Measurements from ENCODE around the gene MOSMO.
A peak's percentile ranks its signal among the peaks of the same experiment; 100 is the strongest.

MOSMO gene

GRCh38 chr16:22050963-22051362, 43.1 kb downstream of the MOSMO start:
- FAIRE-seq: no peak

- no peak for FAIRE-seq
These were observed 45.1 kb downstream of the MOSMO start for GRCh38 chr16:22052980-22053379.

DNA sequence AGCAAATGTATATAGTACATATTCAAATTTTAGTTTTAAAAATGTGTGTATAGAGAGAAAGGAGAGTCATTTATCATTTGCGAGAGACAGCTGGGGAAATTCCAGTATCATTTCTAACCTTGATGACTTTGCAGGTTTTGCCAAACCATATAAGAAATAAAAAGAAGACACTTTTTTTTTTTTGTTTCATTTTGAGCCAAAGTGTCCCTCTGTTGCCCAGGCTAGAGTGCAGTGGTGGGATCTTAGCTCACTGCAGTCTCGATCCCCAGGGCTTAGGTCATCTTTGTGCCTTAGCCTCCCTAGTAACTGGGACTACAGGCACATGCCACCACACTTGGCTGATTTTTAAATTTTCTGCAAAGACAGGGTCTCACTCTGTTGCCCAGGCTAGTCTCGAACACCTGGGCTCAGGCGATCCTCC, 46.0 kb downstream of the MOSMO start:
- FAIRE-seq: no peak

- FAIRE-seq: no peak
These were observed 47.1 kb downstream of the MOSMO start for GRCh38 chr16:22054847-22055590.

- FAIRE-seq: no peak
These were observed 48.0 kb downstream of the MOSMO start for GRCh38 chr16:22055881-22056280.

DNA sequence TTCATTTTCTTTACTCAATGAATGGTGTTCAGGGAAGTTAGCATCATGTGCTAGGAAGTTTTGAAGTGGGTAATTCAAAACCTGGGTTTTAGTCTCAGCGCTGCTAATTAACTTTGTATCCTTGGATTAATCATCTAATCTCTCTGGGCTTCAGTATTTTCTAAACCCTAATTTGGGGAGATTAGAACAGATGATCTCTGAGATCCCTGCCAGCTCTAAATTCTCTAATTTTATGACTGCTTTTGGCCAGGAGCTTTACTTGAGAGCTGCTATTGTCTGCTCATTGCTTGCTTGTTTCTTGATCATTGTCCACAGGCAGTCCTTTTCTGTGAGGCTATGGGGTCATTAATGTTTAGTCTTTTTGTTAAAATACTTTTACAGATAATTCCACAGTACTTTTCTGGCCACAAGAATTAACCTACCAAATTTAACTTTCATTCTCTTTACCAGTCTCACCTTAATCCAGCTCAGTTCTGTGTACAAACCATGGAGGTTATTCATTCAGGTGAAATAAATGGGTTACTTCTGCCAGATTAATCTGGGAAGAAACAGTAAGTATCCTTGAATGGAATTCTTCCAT, 56.1 kb downstream of the MOSMO start:
- FAIRE-seq: peak; percentile 64

- FAIRE-seq: no peak
These were observed 57.3 kb downstream of the MOSMO start for GRCh38 chr16:22065252-22065651.

DNA sequence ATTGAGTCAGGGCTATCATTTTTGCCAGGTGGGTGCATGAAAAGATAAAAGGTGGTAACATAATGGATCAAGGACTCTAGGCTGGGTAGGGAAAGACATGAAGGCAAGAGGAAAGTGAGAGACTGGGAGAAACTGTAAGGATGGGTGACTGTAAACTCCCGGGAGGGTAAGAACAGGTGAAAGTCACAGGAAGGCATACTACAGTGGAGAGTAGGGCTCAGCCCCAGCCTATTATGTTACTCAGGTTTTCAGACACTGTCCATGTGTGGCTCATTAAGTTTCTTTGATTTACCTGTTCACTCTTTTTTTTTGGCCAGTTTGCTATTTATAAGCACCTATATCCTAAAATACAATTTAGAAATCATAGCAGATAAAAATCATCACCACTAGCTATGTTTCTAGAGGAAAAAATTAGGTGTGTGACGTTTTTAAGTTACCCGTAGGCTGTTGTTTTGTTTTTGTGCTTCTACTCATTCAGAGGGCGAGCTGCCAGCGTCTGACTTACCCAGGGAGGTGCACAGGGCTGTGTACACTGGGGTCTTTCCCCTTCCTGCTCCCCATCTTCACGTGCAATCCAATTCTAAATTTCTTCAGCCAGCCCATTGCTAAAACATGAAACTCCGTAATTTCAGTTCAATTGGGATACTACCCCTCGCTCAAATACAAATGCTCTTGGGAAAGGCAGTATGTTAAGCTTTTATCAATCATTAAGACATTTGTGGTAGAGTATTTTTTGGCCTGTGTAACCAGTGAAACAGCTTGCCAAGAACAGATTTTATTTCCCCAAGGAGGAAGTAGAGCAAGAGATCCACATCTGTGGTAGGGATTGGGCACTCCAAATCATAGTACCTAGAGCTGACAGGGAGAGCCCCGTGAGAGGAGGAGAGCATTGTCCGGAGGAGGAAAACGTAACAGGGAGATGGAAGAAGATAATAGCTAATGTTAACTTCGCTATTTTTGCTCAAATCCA, 62.7 kb downstream of the MOSMO start:
- no peak for FAIRE-seq

DNA sequence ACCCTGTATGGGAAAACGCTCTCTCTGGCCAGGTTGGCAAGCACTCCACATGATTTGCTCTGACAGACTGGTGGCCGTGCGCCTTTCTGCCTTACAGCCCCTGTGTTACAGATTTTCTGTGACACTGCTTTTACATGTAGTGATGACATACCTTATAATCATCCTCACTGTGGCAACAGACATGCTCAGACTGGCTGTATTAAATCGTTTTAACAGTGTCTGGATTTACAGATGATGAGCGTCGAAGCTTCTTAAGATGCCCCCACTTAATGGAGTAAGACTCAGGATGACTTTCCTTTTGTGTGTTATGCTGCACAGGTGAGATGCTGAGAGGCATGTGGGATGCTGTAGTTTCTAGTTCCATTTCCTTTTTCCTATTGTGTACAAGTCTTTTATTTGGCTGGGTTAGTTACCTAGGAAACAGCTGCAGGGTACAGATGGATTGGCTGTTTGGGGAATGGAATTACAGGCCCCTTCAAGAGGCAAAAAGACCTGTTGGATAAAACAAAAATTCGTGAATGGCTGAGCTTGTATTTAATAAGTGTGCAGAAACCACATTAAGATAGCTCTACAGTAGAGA, 63.5 kb downstream of the MOSMO start:
- FAIRE-seq: peak; percentile 11

DNA sequence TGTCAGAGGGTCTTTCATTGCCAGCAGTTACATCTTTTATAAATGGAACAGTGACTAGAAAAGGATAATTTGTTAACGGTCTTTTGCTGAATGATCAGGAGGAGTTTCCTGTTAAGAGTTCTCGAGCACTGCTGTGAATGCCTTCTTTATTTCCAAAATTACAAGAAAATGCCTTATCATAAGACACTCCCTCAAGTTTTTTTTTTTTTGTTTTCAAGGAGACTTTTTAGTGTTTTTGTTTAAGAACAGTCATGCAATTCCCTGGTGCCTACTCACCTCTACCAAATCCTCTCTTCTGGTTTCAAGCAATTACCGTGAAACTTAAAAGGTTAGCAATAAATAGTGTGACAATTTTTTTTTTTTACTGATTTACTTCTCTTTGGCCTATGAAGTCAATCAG, 65.4 kb downstream of the MOSMO start:
- FAIRE-seq: peak; percentile 93

DNA sequence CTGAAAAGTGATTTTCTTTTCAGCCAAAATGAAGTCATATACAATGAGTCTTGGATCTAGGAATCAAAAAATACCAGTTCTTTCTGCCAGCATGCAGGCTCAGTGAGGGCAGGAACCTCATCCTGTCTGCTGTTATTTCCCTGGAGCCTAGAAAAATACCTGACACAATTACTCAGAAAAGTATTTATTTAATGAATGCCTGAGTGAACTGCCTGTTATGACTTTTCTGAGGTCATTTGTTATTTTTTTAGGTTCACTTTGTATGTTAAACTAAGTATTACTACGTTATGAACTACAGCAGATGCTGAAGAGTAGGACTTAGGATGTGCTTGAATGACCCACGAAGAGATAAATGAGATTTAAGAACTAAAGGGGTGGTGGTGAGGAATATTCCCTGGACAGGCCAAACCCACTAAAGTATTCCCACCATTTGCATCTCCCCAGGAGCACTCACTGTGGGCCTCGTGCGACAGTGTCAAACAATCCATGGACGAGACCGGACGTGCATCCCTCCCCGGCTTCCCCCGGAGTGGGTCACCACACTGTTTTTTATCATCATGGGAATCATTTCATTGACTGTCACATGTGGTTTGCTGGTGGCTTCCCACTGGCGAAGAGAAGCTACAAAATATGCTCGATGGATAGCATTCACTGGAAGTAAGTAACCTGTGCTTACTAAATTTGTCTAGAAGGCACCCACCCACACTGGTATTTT, 67.3 kb downstream of the MOSMO start:
- no peak for FAIRE-seq

- peak; percentile 72 for FAIRE-seq
These were observed 67.9 kb downstream of the MOSMO start for GRCh38 chr16:22075776-22076175.

DNA sequence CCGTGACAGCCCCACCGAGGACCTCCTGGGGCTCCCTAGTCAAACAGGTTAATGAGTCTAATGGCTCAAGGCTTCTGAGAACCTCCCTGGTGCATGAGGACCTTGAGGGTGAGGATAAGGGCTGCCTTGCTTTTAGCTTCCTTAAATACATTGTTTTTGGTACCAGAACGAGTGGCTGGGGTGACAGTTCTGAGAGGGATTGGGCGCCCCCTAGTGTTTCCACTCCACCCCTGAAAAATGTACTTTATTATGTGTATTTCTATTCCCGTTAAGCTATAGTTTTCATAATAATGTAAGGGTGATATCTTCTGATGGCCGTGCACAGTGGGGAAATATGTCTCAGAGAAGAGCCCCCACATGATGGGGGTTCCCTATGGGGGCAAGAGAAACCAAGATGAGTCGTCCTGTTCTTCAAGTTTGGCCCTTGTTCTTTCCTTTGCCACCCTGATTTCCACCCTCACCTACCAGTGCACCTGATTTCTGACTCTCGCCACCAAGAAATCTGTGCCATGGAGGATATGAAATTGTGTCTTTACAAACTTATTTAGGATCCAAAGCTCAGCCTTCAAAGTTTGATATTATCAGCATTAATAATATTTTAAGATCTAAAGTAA, 69.9 kb downstream of the MOSMO start:
- FAIRE-seq: peak; percentile 95

DNA sequence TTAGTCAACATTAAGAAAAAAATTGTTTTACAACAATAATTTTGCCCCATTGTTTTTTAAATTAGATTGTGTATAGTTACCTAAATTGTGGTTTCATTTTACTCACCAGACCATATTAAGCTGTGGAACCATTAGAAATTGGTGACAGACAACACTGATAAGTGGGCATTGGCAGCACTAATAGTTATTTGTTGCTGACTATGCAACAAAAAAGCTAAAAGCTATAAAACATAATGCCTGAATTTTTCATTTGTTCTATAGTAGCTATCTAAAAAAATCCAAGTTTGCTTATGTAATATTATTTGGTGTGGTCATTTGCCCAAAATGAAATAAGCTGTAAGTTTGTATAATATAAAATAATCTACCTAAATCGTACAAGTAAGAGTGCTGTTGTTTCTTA, 70.7 kb downstream of the MOSMO start:
- FAIRE-seq: peak; percentile 50

- no peak for FAIRE-seq
These were observed 73.1 kb downstream of the MOSMO start for GRCh38 chr16:22081050-22081449.

- FAIRE-seq: no peak
These were observed 78.5 kb downstream of the MOSMO start for GRCh38 chr16:22086440-22086839.

GRCh38 chr16:22088642-22089041, 80.7 kb downstream of the MOSMO start:
- no peak for FAIRE-seq

DNA sequence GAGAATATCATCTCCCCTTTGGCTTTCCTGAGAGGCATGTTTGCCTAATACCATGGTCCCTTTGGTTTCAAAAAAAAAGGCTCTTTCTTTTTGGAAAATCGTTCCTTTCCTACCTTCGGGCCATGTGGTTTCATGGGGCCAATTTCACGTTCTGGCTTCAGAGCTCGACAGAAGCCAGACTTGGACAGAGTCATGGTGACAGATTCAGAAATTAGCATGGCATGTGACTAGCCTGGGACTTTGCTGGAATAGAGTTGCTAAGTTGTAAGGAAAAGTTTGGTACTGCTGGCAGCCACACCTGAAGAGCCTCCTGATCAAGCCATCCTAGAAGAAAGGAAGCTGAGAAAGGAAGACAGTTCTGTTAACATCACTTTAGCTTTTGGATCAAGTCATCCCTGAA, 82.0 kb downstream of the MOSMO start:
- FAIRE-seq: no peak

- no peak for FAIRE-seq
These were observed 83.8 kb downstream of the MOSMO start for GRCh38 chr16:22091721-22092120.

GRCh38 chr16:22092143-22092933, 84.4 kb downstream of the MOSMO start, which contains the start of gene VWA3A:
TSS of gene VWA3A (plus strand) at chr16:22092541. CDS start at chr16:22092638, 97 bp downstream.
- FAIRE-seq: no peak

DNA sequence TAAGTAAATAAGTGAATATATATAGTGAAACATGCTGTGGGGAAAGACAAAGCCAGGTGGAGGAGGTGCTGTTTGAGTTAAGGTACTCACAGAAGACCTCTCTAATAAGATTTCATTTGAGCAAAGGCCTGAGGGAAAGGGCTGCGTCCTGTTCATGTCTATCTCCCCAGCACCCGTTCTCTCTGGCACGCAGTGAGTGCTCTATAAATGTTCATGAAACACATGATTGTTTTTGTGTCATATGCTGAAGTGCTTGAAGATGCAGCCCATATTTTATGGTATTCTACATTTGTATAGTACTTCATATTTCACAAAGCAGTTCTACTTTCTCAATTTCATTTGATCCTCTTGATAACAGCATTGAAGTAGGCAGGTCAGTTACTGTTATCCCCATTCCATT, 85.4 kb downstream of the MOSMO start:
- no peak for FAIRE-seq
